GM12891 (cell line): ENCODE data around the gene FARP1.

Source experiments
- POLR2A ChIP-seq: IDR thresholded peaks from 2 replicates; pipeline ENCODE4 v1.6.1; 2011; ENCODE audit warnings: low read depth, low read length, control low read depth
- POLR2AphosphoS5 ChIP-seq: IDR thresholded peaks from 2 replicates; pipeline ENCODE4 v1.6.1; 2011; ENCODE audit warnings: low read depth, low read length, control low read depth
- POU2F2 ChIP-seq: IDR thresholded peaks from 2 replicates; pipeline ENCODE4 v1.6.1; 2011; ENCODE audit warnings: low read depth, mild to moderate bottlenecking, control low read depth, low read length, moderate library complexity
- TAF1 ChIP-seq: IDR thresholded peaks from 2 replicates; pipeline ENCODE4 v1.6.1; 2011; ENCODE audit warnings: low read depth, low read length, control low read depth

GRCh38 chr13:98118865-98119264 is 24.0 kb upstream of the FARP1 start:
- no peak for TF ChIP-seq POLR2A
- TF ChIP-seq POLR2AphosphoS5 = no peak
- TF ChIP-seq POU2F2 = no peak
- no peak for TF ChIP-seq TAF1
